GM12891 (cell line): ENCODE data around the gene RAC2.

Experiments
- POLR2A ChIP-seq: IDR thresholded peaks from 2 replicates; pipeline ENCODE4 v1.6.1; 2011; ENCODE audit warnings: low read depth, low read length, control low read depth
- POLR2AphosphoS5 ChIP-seq: IDR thresholded peaks from 2 replicates; pipeline ENCODE4 v1.6.1; 2011; ENCODE audit warnings: low read depth, low read length, control low read depth

DNA sequence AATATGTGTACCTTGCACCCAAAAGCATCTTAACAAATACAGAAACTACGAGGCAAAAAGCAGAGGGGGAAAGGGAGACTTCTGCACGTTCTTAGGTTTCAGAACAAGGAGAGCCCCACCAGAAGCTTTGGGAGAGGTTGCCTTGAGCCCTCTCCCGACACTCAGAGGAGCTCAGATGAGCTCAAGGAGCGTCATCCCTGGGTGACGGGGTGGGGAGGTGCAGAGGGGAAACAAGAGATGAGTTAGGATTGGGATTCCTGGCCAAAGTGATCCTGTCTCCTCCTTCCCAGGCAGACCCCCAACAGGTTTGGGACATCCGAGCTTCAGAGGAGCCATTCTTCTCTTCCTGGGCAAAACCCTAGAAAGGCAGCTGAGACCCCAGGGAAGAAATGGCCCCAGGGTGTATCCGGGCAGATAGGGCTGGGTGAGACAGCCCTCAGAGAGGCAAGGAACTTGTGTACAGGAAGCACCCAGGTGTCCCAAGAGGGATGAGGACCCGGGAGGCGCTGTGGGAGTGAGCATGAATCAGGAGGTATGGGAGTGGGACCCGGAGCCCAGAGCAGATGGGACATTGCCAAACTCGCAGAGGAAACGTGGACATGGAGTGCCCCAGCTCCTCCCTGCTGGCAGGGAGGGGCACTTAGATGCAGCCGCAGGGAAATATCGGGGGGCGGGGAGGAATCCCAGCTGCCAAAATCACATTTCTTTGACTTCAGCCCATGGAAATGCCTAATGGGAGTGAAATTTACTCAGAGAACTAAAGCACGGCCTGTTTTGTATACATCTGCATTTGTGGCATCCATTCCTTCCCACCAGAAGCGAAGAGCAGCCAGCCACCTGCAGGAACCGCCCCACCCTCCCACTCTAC lies 68.4 kb downstream of the RAC2 start:
- TF ChIP-seq POLR2A (no peak), POLR2AphosphoS5 (no peak)
